TTC549 (cell line): Measurements from ENCODE around the gene CARD11.

ENCODE experiments used
- FAIRE-seq: peaks from 2 replicates; lab custom pipeline; 2012; peaks lifted over from hg19 to GRCh38; lab: Jason Lieb, UNC

The CARD11 gene

GRCh38 chr7:2939193-2939885 is 104.3 kb downstream of the CARD11 start:
- FAIRE-seq: no peak

DNA sequence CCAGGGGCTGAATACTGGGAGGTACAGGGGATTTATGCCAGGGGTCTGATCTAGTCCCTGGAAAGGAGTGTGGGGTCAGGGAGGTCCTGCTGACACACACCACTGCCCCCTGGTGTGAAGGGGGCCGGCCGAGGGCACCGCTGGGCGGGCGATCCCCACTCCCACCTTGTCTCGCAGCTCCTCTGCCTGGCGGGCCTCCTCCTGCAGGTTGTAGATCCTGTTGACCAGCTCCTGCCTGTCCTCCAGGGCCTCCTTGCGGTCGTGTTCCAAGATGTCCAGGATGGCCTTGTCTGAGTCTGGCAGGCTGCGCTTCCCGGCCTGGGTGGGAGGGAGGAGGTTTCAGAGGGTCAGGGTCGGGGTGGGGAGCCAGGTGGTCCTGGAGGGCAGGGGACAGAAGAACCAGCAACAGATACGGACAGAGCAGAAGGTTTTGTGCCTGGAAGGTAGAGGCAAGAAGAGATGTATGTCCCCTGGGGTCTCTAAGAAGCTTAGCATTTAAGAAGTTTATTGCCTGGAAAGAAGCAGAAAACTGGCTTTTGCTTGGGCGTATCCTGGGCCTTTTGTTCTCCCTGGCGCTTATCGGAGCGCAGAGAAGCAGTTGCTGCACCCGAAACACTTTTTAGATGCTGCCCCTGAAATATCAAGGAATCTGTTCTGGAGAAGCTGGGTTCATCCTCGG is 105.0 kb downstream of the CARD11 start:
- no peak for FAIRE-seq

GRCh38 chr7:2937701-2938513 is 105.8 kb downstream of the CARD11 start:
- no peak for FAIRE-seq

DNA sequence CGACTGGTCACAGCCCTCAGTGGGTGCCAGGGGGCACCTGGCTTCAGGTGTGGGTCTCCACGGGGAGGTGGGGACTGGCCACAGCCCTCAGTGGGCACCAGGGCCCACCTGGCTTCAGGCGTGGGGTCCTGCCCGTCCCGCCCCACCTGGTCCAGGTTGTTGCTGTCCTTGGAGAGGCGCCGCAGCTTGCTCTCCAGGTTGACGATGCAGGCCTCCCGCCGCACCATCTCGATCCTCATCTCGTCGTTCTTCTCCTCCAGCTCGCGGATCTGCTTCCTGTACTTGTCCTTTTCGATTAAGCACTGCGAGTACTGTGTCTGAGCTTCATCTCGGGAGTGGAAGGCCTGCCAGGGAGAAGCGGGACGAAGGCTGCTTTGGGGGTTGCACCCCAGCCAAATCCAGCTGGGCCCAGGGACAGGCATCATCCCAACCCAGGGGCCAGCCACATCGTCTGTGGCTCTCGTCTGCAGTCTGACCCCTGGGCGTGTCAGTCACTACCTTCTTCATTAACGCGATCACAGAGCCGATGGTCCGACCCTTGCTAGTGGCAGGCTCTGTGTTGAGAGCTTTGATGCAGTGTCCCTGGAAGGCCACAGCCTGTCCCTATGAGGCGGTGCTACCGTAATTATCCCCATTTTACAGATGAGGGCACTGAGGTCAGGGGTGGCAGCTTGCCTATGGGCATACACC is 106.6 kb downstream of the CARD11 start:
- FAIRE-seq: no peak

- no peak for FAIRE-seq
Measured at GRCh38 chr7:2936301-2936700, 107.4 kb downstream of the CARD11 start.

DNA sequence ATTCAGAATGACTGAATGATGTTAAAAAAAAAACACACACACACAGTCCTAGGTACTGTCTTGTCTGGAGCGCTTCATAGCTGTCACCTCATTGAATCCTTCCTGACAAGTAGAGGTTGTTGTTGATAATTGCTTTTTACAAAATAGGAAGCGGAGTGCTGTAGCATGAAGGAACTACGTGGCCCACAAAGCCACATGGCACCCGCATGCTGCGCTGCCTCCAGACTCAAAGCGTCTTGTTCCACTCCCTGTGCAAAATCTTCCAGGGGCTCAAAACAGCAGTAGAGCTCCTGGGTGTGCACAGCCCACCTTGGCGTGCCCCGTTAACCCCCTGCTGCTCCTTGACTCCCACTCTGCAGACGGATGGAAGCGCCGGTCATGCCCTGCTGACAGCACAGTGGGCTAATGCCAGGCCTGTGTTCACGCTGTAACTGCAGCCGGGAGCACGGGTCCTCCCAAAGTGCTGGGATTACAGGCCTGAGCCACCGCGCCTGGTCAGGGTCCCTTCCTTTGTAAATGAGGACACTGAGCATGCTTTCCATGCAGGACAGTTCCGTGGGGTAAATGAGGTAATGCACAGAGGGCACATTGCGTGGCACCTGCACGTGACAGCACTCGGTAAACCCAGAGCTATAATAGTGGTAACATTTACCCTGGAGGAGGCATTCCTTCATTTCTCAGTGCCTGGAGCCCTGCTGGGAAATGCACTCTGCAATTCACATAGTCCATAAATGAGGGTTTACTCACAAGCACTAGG is 108.5 kb downstream of the CARD11 start:
- FAIRE-seq: no peak

- FAIRE-seq: no peak
Measured at GRCh38 chr7:2934211-2934731, 109.4 kb downstream of the CARD11 start.

DNA sequence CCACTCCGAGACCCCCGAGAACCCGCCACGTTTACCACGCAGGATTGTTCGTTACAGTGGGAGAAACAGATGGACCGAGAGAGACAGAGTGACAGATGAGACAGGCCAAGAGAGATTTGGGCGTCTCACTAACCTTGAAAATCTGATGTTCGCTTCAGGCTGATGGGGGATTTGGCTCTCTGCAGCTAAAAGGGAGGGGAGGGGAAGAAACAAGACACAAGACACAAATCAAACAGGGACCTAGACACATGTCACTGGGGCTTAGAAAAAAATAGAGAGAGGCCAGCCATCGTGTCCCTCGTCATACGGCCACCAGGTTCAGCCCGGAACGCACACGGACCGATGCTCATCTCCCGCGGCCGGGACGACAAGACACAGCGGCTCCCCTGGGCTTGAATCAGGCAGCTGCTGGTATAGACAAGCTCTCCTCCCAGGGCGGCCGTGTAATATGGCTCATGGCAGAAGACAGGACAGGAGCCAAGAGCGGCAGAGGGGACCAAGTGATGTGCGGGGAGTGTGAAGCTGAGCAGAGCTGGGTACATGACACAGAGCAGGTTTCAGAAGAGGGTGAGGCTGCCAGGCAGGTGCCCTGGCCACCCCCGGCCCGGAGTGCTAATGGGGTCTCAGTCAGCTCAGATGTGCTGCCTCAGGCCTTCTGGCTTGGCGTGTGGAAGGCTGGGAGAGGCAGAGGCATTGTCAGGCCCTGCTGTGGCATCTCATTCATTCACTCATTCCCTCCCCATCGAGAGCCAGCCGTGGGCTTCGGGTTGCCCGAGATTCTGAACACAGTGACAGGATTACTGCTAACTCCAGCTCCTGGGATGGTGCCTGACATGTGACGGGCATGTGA is 111.0 kb downstream of the CARD11 start:
- FAIRE-seq: no peak

DNA sequence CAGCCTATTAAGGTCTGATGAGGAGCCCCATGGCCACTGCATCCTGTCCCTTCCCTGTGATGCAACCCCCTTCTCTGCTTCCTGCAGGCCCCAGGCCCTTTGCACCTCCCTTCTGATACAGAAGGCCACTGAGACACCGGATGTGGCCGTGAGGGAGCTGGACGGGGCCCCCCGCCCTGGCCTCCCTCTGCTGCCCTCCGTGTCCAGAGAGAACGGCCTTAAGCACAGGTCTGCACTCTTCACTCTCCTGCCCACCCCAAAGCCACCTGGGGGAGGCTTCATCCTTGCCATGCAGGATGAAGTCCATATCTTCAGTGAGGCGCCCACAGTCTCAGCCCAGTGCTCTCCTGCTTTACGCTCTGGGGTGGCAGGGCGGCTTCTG is 112.6 kb downstream of the CARD11 start:
- FAIRE-seq: no peak

DNA sequence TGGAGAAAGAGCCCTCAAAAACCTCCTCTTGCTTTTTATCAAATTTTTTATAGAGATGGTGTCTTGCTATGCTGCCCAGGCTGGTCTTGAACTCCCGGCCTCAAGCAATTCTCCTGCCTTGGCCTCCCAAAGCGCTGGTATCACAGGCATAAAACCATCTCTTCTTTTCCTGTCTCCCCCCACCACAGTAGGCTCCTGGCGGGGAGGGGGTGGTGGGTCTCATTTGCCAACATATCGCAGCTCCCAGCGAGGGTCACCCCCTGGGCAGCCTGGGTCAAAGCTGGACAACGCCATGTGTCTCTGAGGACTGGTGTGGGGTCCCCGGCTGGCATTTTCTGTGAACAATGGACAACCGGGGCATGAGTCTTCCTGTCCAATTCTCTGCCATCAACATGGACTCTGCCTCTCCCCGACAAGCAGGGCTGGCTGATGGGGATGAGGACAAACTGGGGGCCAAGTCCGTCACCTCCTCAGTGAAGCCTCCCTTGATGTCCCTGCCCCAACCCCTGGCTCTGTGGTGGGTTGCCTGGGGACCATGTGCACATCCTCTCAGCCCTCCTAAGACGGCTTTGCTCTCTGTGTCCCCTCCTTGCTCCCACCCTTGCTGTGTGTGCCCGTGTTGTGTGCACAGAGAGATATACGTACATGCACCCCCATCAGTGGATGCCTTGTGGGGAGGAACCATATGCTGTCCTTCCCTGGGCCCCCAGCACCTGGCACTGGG is 113.2 kb downstream of the CARD11 start:
- FAIRE-seq: no peak

- no peak for FAIRE-seq
Measured at GRCh38 chr7:2929321-2930201, 114.1 kb downstream of the CARD11 start.

DNA sequence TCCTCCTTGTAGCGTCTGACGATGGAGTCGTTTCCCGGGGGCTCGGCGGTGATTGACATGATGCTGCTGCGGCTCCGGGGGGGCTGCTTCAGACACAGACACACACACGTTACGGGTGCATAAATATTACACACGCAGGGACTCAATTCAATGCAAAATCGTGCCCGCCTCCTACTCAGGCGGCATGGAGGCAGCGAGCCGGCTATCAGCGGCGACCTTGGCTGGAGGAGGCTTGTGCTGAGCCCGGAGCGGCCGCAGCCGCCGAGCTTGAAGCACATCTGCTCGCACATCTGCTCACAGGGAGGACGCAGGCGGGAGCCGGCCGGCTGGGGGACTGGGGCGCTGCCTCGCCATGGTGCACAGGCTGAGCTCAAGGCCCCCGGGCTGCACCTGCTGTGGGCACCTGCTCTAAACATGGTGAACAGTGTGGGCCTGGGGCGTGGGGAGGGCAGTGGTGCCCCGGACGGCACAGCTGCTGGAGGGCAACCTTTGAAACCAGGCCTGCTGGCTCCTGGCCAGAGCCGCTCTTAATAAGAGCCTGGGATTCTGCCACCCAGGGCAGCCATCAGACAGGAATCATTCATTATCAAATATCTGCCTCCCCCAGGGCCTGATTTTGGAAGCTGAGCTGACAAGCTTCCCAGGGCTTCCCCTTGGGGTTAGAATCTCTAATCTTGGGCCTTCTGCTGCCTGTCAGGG is 114.9 kb downstream of the CARD11 start:
- FAIRE-seq: no peak

DNA sequence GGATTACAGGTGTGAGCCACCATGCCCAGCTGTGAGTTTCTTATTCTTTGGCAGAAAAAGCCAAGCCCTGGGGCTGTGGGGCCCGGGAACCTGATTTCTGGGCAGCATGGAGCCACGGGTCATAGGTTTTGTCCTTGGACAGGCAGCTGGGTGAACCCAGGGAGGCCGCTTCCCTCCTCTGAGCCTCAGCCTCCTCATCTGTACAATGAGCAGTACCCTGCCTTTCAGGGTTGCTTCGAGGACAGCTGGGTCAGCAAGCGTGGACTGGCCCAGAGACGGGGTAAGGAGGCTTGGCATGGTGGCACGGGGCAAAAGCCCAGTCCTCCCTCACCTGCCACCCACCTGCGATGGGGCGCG is 115.4 kb downstream of the CARD11 start:
- FAIRE-seq: no peak

- no peak for FAIRE-seq
Measured at GRCh38 chr7:2927592-2927991, 116.1 kb downstream of the CARD11 start.

DNA sequence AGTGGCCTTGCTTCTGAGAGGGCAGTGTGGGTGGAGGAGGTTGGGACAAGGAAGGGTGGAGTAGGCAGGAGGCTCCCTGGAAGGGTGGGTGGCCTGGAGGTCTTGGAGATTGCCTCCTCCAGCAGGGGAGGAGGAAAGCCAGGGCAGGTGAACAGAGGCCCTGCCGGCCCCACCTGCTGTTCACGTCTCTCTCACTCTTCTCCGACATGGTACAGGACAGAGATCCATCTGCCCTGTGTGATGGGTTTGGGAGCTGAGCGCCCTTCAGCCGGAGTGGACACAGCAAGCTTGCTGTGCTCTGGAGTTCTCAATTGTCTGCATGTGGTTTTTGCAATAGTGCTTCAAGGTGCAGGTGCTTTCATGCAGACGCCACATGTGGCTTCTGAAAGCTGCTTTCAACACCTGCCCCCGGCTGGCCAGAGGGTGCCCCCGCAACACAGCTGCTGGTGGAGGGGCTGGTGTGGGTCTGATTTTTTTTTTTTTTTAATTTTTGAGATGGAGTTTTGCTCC is 116.7 kb downstream of the CARD11 start:
- no peak for FAIRE-seq

GRCh38 chr7:2926120-2926895 is 117.4 kb downstream of the CARD11 start:
- FAIRE-seq: no peak
